ENCODE data around the gene TMEM52. TPM values are rescaled to one million over a fixed set of nuclear protein-coding genes. Genes with fewer than 3 reads are reported as not detected.

The TMEM52 gene
- total RNA-seq, 2 donors from 2014 or later, result 6.0 to 6.3 TPM

GRCh38 chr1:1906185-1907097 is 12.6 kb downstream of the TMEM52 start:
- H3K27ac ChIP-seq (ENCODE audit: low read depth, low read length), result no peak overlapping the region
- H3K27me3 ChIP-seq (ENCODE audit: control insufficient read depth, insufficient read depth, low read length, poor library complexity, severe bottlenecking), result no peaks in the 10 kb centered on the region
- no peaks in the 10 kb centered on the region for H3K36me3 ChIP-seq (ENCODE audit: control insufficient read depth, insufficient read depth, low read length)
- Mint-ChIP-seq H3K9me3 (peaks cover 4% of the 10 kb centered on the region), H3K4me1 (peaks cover 7% of the 10 kb centered on the region), H3K4me3 (no peak overlapping the region), H3K36me3 (ENCODE audit: low read depth) (no peaks in the 10 kb centered on the region), H3K27ac (no peak overlapping the region), H3K27me3 (ENCODE audit: insufficient read depth) (no peaks in the 10 kb centered on the region)
- DNase-seq, result peak; percentile 95
- no peaks in the 10 kb centered on the region for H3K4me1 ChIP-seq (ENCODE audit: control insufficient read depth, insufficient read depth, low read length)
- 30 to 34% methylated on average over 15 of the region's 15 CpGs for WGBS, 2 experiments (ENCODE audit: insufficient coverage in 1 of 2, insufficient read length in 1 of 2)
- H3K4me3 ChIP-seq (ENCODE audit: low read length), result no peak overlapping the region
- H3K9ac ChIP-seq (ENCODE audit: extremely low read depth, low read length, poor library complexity, severe bottlenecking), result no peak overlapping the region
- peaks cover 5% of the 10 kb centered on the region for H3K9me3 ChIP-seq (ENCODE audit: control insufficient read depth, low read length)
- TF ChIP-seq CTCF (conservative IDR thresholded peaks at IDR 0.05), result peak; percentile 93

GRCh38 chr1:1903224-1903623 is 15.9 kb downstream of the TMEM52 start:
- TF ChIP-seq CTCF (conservative IDR thresholded peaks at IDR 0.05), result no peak
- Histone ChIP-seq H3K4me1 (ENCODE audit: control insufficient read depth, insufficient read depth, low read length) (no peaks in the 10 kb centered on the region), H3K9me3 (ENCODE audit: control insufficient read depth, low read length) (peaks cover 5% of the 10 kb centered on the region), H3K4me3 (ENCODE audit: low read length) (no peak overlapping the region), H3K27me3 (ENCODE audit: control insufficient read depth, insufficient read depth, low read length, poor library complexity, severe bottlenecking) (no peaks in the 10 kb centered on the region), H3K27ac (ENCODE audit: low read depth, low read length) (no peak overlapping the region), H3K9ac (ENCODE audit: extremely low read depth, low read length, poor library complexity, severe bottlenecking) (no peak overlapping the region), H3K36me3 (ENCODE audit: control insufficient read depth, insufficient read depth, low read length) (no peaks in the 10 kb centered on the region)
- peaks cover 3% of the 10 kb centered on the region for H3K4me1 Mint-ChIP-seq
- no peak for DNase-seq
- H3K36me3 Mint-ChIP-seq (ENCODE audit: low read depth), result no peaks in the 10 kb centered on the region
- H3K4me3 Mint-ChIP-seq, result no peak overlapping the region
- H3K27ac Mint-ChIP-seq, result no peak overlapping the region
- WGBS, 2 experiments (ENCODE audit: insufficient coverage in 1 of 2, insufficient read length in 1 of 2), result 88 to 100% methylated on average over 1 to 12 of the region's 12 CpGs
- H3K9me3 Mint-ChIP-seq, result peaks cover 4% of the 10 kb centered on the region
- peaks cover 1% of the 10 kb centered on the region for H3K27me3 Mint-ChIP-seq (ENCODE audit: insufficient read depth)

- Mint-ChIP-seq H3K27ac (no peak overlapping the region), H3K9me3 (peaks cover 4% of the 10 kb centered on the region), H3K27me3 (ENCODE audit: insufficient read depth) (peaks cover 1% of the 10 kb centered on the region), H3K4me1 (peaks cover 5% of the 10 kb centered on the region), H3K4me3 (no peak overlapping the region), H3K36me3 (ENCODE audit: low read depth) (no peaks in the 10 kb centered on the region)
- WGBS, 2 experiments (ENCODE audit: insufficient coverage in 1 of 2, insufficient read length in 1 of 2), result 82 to 100% methylated on average over 3 to 13 of the region's 13 CpGs
- H3K27me3 ChIP-seq (ENCODE audit: control insufficient read depth, insufficient read depth, low read length, poor library complexity, severe bottlenecking), result no peaks in the 10 kb centered on the region
- no peaks in the 10 kb centered on the region for H3K4me1 ChIP-seq (ENCODE audit: control insufficient read depth, insufficient read depth, low read length)
- no peak overlapping the region for H3K4me3 ChIP-seq (ENCODE audit: low read length)
- no peaks in the 10 kb centered on the region for H3K36me3 ChIP-seq (ENCODE audit: control insufficient read depth, insufficient read depth, low read length)
- H3K27ac ChIP-seq (ENCODE audit: low read depth, low read length), result no peak overlapping the region
- no peak overlapping the region for H3K9ac ChIP-seq (ENCODE audit: extremely low read depth, low read length, poor library complexity, severe bottlenecking)
- H3K9me3 ChIP-seq (ENCODE audit: control insufficient read depth, low read length), result peaks cover 5% of the 10 kb centered on the region
- DNase-seq, result peak; percentile 48
- no peak for TF ChIP-seq CTCF (conservative IDR thresholded peaks at IDR 0.05)
Observed at GRCh38 chr1:1901641-1902294, 17.3 kb downstream of the TMEM52 start.
